ENCODE measurements around the gene SMARCC1.
A peak's percentile ranks its signal among the peaks of the same experiment; 100 is the strongest.

Gene SMARCC1

DNA sequence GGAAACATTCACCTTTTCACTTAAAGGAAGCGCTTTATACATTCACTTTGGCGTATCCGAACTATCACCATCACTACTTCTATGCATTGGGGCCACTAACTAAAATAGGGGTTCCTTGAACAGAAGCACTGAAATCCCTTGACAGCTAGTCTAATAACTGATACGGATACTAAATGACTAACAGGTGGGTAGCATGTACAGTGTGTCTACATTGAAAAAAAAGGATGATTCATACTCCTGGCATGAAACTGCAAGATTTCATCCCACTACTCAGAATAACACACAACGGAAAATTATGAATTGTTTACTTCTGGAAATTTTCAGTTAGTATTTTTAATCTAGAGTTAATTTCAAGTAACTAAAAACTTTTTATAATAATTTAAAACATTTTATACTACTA, 96.7 kb downstream of the SMARCC1 start:
- TF ChIP-seq, protein P1, sequence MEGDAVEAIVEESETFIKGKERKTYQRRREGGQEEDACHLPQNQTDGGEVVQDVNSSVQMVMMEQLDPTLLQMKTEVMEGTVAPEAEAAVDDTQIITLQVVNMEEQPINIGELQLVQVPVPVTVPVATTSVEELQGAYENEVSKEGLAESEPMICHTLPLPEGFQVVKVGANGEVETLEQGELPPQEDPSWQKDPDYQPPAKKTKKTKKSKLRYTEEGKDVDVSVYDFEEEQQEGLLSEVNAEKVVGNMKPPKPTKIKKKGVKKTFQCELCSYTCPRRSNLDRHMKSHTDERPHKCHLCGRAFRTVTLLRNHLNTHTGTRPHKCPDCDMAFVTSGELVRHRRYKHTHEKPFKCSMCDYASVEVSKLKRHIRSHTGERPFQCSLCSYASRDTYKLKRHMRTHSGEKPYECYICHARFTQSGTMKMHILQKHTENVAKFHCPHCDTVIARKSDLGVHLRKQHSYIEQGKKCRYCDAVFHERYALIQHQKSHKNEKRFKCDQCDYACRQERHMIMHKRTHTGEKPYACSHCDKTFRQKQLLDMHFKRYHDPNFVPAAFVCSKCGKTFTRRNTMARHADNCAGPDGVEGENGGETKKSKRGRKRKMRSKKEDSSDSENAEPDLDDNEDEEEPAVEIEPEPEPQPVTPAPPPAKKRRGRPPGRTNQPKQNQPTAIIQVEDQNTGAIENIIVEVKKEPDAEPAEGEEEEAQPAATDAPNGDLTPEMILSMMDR (conservative IDR thresholded peaks at IDR 0.05) = no peak
- H3K27ac ChIP-seq = no peak overlapping the region

DNA sequence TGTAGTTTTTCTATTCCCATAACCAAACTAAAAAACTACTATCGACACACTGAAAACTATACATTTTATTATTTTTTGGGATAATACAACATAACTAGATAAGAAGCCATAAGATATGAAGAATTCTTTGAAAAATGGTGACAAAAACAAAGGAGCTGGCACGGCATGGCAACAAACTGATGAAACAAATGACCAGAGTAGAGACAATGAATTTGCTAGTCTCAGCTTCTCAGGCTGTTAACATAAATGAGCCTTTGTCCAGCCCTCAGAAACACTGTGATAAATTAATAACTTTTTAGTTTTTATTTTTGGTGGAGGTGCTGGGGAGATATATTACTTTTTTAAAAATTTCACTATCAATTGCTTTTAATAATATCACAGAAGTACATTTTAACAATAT, 100.7 kb downstream of the SMARCC1 start:
- no peak overlapping the region for H3K27ac ChIP-seq
- TF ChIP-seq, protein P1 (conservative IDR thresholded peaks at IDR 0.05) = no peak

DNA sequence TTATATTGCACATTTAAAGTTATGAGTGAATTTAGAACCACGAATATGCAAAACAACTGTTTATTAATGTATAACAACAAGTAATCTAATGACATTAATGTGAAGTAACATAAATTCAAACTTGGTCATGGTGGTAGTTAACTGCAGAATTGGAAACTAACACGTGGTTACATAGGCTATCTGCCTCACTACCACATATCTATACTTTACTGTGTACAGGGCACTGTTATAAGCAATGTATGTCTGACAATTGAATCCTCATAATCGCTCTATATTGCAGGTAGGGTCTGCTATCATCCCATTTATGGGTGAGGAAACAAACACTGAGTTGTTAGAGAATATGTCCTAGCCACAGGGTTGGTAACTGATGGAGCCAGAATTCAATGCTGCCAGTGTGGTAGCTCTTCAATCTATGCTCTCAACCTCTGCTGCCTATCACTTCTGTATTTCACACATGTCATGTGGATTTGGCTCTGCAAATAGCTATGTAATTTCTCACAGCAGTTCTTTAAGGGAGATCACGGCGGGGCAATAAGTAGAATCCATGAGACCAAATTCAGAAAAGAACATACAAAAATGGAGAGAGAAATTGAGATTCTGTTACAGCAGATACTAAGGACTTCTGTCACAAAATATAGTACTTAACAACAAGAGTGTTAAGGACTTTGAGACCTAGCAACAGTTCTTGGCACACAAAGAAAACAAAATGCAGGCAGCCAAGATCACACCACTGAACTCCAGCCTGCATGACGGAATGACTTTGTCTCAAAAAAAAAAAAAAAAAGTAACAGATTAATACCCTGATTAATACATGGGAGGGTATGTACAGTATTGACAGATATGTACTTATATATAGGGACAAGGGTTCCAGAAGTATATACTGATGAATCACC, 103.0 kb downstream of the SMARCC1 start:
- TF ChIP-seq, protein P1 (conservative IDR thresholded peaks at IDR 0.05) = no peak
- no peak overlapping the region for H3K27ac ChIP-seq

DNA sequence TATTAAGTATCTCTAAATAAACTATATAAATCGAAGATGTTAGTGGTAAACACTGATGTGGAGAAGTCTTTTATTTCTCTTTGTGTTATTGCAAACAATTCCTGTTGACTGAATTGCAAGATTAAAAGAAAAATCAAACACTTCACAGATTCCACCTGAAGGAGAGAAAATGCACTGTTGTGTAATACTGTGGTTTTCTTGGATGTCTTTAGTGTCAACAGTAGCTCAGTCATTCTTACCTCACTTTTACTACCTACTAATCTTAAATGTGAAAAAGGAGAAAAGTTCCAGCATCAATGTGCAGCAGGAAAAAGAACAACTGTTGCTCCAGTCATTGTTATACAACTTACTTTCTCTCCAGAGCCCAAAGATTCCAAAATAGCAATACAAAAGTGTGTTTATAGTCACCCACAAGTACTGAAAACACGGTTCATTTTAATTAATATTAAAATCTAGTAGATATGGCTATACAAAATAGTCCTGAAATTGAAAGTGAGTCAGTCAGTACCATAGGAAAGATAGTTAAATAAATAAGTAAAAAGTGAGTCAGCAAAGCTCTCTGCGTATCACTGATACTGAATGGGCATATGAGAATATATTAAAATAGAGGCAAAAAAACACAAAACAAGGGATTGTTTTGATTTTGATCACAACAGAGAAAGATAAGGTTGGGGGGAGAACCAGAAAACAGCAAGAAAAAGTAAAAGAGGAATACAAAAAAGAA, 112.5 kb downstream of the SMARCC1 start:
- no peak overlapping the region for H3K27ac ChIP-seq
- TF ChIP-seq, protein P1 (conservative IDR thresholded peaks at IDR 0.05) = no peak

DNA sequence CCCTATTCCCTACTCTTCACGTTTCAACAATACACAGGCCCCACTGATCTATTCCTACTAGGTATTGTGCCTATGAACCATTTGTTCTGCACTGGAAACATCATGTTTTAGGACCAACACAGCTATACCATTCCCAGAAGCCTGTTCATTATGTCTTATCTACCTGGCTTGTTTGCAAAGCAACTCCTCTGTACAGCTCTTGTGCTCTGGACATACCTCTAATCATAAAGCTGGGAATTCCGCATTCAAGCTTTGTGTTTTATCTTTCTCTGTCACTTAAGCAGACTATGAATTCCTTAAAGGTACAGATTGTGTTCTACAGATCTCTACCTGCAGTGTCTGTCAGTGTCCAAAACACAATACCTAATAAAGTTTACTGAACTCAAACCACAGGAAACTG, 115.6 kb downstream of the SMARCC1 start:
- H3K27ac ChIP-seq = no peak overlapping the region

DNA sequence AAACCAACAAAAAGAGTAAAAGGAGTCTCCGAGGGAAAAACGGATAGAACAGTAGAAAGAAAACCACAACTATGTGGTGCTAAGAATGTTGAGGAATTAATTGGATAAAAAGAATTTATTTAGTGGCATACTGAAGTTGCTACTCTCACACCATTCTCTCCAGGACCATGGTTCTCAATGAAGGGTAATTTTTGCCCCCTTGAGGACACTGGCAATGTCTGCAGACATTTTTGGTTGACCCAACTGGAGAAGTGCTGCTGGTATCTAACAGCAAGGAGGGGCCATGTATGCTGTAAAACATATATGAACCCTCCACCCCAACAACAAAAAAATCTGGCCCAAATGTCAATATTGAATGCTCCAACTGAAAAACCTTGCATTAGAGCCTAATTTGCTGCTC, 117.2 kb downstream of the SMARCC1 start:
- no peak overlapping the region for H3K27ac ChIP-seq
- TF ChIP-seq, protein P1 (conservative IDR thresholded peaks at IDR 0.05) = 0 out of 2 replicates have a peak, but pooled peaks have one; percentile 31

More for the DNA sequence above, 115.6 kb downstream of the SMARCC1 start:
- TF ChIP-seq, protein P1 (conservative IDR thresholded peaks at IDR 0.05) = no peak

DNA sequence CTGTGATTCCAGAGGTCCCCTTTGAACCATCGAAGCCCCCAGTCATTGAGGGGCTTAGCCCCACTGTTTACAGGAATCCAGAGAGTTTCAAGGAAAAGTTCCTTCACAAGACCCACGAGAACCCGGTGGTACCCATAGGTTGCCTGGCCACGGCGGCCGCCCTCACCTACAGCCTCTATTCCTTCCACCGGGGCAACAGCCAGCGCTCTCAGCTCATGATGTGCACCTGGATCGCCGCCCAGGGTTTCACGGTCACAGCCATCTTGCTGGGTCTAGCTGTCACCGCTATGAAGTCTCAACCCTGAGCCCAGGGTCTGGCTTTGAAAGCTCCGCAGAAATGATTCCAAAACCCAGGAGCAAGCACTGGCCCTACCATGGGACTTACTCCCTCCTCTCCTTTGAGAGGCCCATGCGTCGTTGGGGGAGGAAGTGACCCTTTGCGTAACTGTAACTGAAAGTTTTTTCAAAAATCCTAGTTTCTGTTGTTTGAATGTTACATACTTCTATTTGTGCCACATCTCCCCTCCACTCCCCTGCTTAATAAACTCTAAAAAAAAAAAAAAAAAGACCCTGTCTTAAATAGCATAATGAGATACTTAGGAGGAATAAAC, 118.0 kb downstream of the SMARCC1 start:
- TF ChIP-seq, protein P1 (conservative IDR thresholded peaks at IDR 0.05) = no peak

More for the DNA sequence above, 118.0 kb downstream of the SMARCC1 start:
- no peak overlapping the region for H3K27ac ChIP-seq

Data from VCaP (cell line).